ENCODE measurements around the gene ECE1.
"Not testable (repeated sequence)": the region's sequence is repeated elsewhere in the genome, so short reads cannot be mapped to it uniquely, and the experiment has no call there.

ECE1 gene

GRCh38 chr1:21290546-21290944 lies 282 bp upstream of the ECE1 start:
- DNase-seq, result no peak

- no peak for DNase-seq
Observed at GRCh38 chr1:21289127-21289526, 1.1 kb downstream of the ECE1 start.

GRCh38 chr1:21287905-21288514 lies 2.3 kb downstream of the ECE1 start:
- no peak for DNase-seq

- not testable (repeated sequence) for DNase-seq
Observed at GRCh38 chr1:21285386-21285785, 4.9 kb downstream of the ECE1 start.

GRCh38 chr1:21285055-21285372 lies 5.2 kb downstream of the ECE1 start:
- no peak for DNase-seq

- DNase-seq, result no peak
Observed at GRCh38 chr1:21284206-21285054, 5.8 kb downstream of the ECE1 start.

- no peak for DNase-seq
Observed at GRCh38 chr1:21283524-21283923, 6.7 kb downstream of the ECE1 start.

GRCh38 chr1:21282020-21282419 lies 8.2 kb downstream of the ECE1 start:
- not testable (repeated sequence) for DNase-seq

- DNase-seq, result no peak
Observed at GRCh38 chr1:21280482-21280881, 9.8 kb downstream of the ECE1 start.

GRCh38 chr1:21280011-21280471 lies 10.2 kb downstream of the ECE1 start:
- DNase-seq, result no peak

- no peak for DNase-seq
Observed at GRCh38 chr1:21278860-21279845, 11.1 kb downstream of the ECE1 start.

- DNase-seq, result no peak
Observed at GRCh38 chr1:21278208-21278859, 11.9 kb downstream of the ECE1 start.

- DNase-seq, result no peak
Observed at GRCh38 chr1:21277180-21277579, 13.1 kb downstream of the ECE1 start.

GRCh38 chr1:21272540-21272939 lies 17.7 kb downstream of the ECE1 start:
- DNase-seq, result no peak

- DNase-seq, result no peak
Observed at GRCh38 chr1:21271550-21271949, 18.7 kb downstream of the ECE1 start.

GRCh38 chr1:21270086-21270689 lies 20.1 kb downstream of the ECE1 start:
- DNase-seq, result peak; percentile 82

- DNase-seq, result no peak
Observed at GRCh38 chr1:21269461-21270085, 20.7 kb downstream of the ECE1 start.

GRCh38 chr1:21268281-21269239 lies 21.7 kb downstream of the ECE1 start:
- DNase-seq, result no peak

GRCh38 chr1:21267191-21268077 lies 22.8 kb downstream of the ECE1 start:
- no peak for DNase-seq

Measured in activated T-cell treated with anti-CD3 and anti-CD28 coated beads for 4 hours (primary cell).